Activated CD4-positive, alpha-beta T cell treated with anti-CD3 and anti-CD28 coated beads, Interleukin-10, Interleukin-2, amounts not matched to agents 100 ng/mL and 50 ng/mL, durations not matched to agents 16 hours and 8 hours (primary cell): ENCODE results near the gene CORIN.
"Not testable (repeated sequence)": the region's sequence is repeated elsewhere in the genome, so short reads cannot be mapped to it uniquely, and the experiment has no call there.

Experiments
- DNase-seq: peaks from one replicate; pipeline ENCODE4 v3.0.0-alpha.2; 2020

The CORIN gene

DNA sequence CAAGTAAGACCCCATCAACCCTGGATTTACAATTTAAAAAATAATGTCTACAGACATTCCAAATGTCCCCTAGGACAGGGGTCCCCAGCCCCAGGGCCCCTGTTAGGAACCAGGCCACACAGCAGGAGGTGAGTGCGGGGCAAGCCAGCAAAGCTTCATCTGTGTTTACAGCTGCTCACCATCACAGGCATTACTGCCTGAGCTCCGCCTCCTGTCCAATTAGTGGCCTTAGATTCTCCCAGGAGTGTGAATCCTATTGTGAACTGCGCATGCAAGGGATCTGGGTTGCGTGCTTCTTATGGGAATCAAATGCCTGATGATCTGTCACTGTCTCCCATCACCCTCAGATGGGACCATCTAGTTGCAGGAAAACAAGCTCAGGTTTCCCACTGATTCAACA, 206.7 kb downstream of the CORIN start:
- no peak for DNase-seq

- no peak for DNase-seq
Measured at GRCh38 chr4:47624031-47624441, 213.8 kb downstream of the CORIN start.

DNA sequence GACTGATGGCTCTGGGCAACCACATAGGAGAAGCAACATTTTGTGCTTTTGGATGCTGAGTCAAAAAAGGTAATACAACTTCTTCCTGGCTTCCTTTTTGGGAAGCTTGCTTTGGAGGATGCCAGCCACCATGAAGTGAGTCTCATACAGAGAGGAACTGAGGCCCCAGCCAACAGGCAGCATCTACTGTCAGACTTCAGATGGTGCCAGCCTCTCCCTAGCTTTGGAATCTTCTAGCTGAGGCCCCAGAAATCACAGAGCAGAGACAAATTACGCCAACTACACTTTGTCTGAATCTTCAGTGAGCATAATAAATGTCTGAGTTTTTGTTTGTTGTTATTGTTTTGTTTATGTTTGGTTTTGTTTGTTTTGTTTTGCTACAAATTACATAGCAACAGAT, 216.7 kb downstream of the CORIN start:
- DNase-seq = no peak

DNA sequence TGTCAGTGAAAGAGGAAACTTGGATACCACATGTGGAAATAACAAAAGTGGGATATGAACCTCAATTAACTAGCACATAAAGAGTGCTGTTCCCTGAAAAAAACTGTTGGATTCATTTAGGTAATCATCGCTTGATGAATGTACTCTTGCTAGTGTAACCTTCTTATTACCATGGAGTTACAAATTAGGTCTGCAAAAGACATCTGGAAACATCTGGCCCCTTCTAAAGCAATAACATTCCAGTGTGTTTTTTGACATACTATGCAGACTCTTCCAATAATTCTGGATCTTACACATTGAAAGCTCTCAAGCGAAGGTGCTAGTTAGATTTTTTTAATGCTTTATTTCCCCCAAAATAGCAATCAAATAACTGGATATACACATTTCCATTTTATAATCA, 218.2 kb downstream of the CORIN start:
- DNase-seq = no peak

- no peak for DNase-seq
Measured at GRCh38 chr4:47617607-47618006, 220.3 kb downstream of the CORIN start.

DNA sequence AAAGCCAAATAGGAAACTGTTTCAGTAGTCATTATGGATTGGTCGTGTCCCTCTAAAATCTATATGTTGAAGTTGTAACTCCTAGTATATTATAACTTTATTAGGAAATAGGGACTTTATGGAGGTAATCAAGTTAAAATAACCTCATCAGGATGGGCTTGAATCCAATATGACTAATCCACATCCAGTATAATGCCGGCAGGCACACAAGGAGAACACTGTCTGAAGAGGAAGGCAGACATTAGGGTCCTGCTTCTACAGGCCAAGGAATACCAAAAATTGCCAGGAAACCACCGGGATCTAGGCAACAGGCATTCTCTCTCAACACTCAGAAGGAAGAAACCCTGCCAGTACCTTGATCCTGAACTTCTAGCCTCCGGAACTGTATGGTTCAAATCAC, 222.5 kb downstream of the CORIN start:
- DNase-seq = no peak

- DNase-seq = no peak
Measured at GRCh38 chr4:47612116-47613023, 225.5 kb downstream of the CORIN start.

DNA sequence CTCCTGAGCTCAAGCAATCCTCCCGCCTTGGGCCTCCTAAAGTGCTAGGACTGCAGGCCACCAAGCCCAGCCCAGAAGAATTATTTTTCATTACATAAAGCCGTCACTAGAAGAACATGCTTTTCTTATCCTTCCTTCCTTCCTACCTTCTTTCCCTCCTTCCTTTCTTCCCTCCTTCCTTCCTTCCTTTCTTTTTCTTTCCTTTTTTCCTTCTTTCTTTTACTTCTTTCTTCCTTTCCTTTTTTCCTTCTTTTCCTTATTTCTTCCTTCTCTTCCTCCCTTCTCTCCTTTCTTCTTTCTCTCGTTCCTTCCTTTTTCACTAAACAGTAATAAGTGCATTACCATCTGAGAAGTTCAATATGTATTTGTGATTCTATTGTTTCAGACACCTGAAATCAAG, 231.4 kb downstream of the CORIN start:
- DNase-seq = no peak

DNA sequence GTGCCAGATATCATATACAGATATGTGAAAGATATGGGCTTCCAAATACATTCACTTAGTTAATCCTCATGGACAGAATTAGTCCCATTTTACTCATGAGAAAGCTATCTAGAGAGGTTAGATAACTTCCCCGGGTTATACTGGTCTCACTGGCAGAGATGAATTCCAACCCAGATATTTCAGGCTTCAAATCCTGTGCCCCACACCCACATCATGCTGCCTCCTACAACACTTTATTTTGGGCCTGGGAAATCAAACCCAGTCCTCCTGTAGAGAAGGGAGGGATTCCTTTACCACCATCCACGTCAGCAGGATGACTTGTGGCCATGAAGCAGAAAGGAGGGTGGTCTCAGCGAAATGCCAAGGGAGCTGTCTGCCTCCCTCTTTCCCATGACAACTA, 239.0 kb downstream of the CORIN start:
- no peak for DNase-seq

DNA sequence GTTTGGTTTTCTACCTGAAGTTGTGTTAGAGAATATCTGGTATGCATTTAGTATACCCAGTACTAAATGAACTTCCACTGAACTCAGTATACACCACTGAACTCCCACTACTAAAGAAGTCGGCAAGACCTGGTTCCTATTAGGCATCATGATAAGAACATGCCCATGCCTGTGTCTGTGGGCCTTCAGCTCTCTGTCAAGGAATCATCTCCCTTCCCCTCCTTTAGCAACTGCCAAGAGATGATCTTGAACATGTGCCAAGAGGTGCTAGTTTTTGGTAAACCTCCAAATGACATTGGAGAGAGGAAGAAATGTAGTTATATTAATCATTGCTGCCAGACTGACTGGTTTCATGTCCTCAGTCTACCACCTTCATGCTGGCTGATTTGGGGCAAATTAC, 239.5 kb downstream of the CORIN start:
- no peak for DNase-seq

DNA sequence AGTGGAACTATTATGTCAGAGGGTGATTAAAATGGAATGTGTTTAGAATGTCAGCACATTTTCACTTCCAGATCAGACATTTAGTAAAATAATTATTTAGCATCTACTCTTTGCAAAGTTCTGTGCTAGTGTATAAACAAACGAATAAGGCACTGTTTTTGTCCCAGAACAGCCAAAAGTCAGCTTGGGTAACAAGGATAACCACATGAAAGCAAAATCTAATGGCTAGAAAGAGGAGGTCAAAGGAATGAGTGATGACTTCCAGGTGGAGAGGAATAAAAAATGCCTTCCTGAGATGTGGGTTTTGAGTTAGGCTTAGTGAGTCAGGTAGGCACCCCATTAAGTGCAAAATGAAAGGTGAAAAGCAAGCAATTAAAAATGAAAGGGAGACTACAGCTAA, 240.2 kb downstream of the CORIN start:
- DNase-seq = no peak

GRCh38 chr4:47590325-47590724, 247.5 kb downstream of the CORIN start:
- DNase-seq = no peak

- DNase-seq = no peak
Measured at GRCh38 chr4:47579235-47579634, 258.6 kb downstream of the CORIN start.

DNA sequence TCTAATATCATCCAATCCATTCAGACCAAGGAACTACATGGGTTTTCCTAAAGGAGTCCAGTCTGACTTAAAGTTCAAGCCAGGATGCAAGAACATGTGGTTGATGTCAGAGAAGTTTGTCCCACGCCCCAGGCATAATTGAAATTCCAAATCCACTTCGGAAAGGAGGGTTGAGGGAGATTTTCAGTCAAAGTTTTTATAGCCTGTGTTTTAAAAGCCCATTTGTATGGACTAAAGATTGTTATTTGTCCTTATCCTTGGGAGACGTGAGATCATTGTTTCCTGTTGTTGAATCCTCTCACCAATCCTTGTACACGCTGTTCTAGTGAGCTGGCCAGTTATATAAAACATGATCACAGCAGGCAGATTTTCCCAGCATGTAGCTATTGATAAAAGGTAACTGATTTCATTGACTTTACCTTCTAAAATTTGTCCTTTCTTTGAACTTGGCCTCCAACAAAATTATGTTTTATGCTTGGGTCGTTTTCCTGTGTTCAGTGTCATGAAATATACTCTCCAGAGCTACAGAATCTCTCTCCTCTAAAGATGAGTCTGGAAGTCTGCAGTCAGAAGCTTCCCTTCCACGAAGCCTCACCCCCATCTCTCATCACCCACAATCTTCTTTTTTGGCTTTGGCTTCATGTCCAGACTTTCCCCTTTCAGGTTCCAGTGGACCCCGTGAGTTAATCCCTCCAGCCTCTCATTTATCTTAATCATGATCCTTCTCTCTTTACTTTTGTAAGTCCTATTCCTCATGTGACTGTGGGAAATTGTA, 259.9 kb downstream of the CORIN start:
- DNase-seq = no peak

- DNase-seq = no peak
Measured at GRCh38 chr4:47572981-47573380, 264.9 kb downstream of the CORIN start.

DNA sequence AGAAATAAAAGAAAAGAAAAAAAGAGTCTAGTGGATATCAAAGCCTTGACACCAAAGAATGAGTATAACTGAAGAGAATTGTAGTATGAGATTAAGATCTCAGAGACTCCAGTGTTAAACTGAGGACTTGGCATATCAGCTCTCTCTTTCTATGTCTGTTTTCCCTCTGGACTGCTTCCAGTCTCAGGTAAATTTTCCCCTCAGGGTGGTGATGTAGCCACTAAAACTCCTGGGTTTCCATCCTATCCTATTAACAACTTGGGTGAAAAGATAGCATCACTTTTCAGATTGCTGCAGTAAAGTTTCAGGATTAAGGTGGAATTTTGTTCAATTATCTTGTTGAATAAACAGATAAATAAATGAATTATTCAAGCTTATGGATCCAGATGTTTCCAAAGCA, 267.1 kb downstream of the CORIN start:
- DNase-seq = no peak

DNA sequence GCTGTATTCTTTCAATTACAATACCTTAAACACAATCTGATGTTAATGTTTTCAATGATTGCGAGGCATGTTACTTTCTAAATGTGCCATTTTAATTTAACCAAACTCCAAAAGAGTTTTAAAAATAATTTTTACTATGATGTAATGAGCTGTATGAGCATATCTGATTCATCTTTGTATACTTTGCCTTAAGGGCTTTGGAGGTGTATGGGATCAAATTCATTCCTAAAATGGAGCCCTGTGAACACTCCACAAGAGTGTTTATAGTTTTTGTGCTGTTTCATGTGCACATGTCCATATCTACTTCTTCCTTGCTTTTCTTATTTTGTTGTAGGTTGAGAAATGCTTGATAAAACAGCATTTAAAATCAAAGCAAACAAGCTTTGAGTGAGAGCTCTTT, 270.4 kb downstream of the CORIN start:
- DNase-seq = no peak

- no peak for DNase-seq
Measured at GRCh38 chr4:47566969-47567368, 270.9 kb downstream of the CORIN start.

DNA sequence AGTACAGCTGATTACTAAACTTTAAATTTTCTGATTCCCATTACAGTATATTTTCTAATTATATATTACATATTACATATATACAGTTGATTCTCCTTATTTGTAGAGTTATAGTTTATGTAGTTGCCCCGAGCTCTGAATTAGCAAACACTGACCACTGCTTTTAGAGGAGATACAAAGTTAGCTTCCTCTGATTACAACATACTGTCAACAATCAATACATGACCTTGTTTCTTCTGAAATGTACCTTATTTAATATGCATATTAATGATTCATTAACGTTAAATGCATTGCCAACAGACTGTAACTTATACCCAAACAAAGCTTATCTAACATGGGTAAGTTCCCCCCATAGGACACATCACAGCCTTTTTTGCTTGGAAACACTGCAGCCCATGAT, 271.3 kb downstream of the CORIN start:
- no peak for DNase-seq

DNA sequence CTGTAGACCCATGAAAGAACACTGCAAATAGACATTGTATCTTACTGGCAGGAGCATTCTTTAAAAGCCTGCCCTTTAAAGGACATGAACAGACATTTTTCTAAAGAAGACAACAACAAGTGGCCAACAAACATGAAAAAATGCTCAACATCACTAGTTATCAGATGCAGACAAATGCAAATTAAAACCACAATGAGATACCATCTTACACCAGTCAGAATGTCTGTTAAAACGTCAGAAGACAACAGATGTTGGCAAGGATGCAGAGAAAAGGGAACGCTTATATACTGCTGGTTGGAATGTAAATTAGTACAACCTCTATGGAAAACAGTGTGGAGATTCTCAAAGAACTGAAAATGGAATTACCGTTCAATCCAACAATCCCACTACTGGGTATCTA, 275.6 kb downstream of the CORIN start:
- no peak for DNase-seq

GRCh38 chr4:47561331-47561730, 276.5 kb downstream of the CORIN start:
- DNase-seq = no peak

GRCh38 chr4:47560682-47561081, 277.2 kb downstream of the CORIN start:
- DNase-seq = no peak

- DNase-seq = no peak
Measured at GRCh38 chr4:47557255-47557654, 280.6 kb downstream of the CORIN start.

DNA sequence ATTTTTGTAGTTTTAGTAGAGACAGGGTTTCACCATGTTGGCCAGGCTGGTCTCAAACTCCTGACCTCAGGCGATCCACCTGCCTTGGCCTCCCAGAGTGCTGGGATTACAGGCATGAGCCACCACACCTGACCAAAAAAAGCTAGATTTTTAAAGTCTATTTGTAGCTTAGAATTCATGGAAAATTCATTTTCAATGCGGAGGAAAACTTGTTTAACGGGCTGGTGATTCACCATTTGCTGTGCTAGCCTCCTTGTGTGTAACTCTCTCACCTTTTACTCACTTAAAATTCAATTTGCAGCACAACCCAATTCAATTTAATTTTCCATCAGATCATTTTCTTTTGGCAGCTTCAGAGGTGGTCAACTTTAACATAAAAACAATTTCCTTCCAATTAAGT, 281.9 kb downstream of the CORIN start:
- not testable (repeated sequence) for DNase-seq
